ENCODE results near the gene PIK3CD. TPM values are rescaled to one million over a fixed set of nuclear protein-coding genes. Genes with fewer than 3 reads are reported as not detected.

The PIK3CD gene
- total and polyA plus RNA-seq, 2 of the 4 experiments (the other 2 are of a cell fraction), result 5.0 to 12.1 TPM

- no peak for TF ChIP-seq RCOR1 (IDR thresholded peaks at IDR 0.05; ENCODE audit: insufficient replicate concordance, low read length)
- no peak for TF ChIP-seq MXI1 (IDR thresholded peaks at IDR 0.05; ENCODE audit: borderline replicate concordance, low read depth, low read length)
- no peak for TF ChIP-seq CTCF (conservative IDR thresholded peaks at IDR 0.05; ENCODE audit: low read depth, low read length)
- H3K23ac ChIP-seq (ENCODE audit: low read depth, low read length), result no peak overlapping the region
- no peak overlapping the region for H4K5ac ChIP-seq (ENCODE audit: low read depth, low read length)
- in situ Hi-C loops (cut with MboI; ENCODE audit: low sequenced_read_pairs) (loop anchor here (5.0 kb wide), 1 partner anchor 234 kb away; no protein-coding TSS in a partner anchor), intact Hi-C loops (cut with micrococcal nuclease) (no loop called here), dilution Hi-C loops (cut with HindIII; ENCODE audit: low sequenced_read_pairs, unreplicated experiment) (no loop called here)
- H3K36me3 ChIP-seq (ENCODE audit: control insufficient read depth, insufficient read depth, low read length), result no peaks in the 10 kb centered on the region
- H3K4me3 ChIP-seq (ENCODE audit: insufficient read depth, low read depth, low read length), result no peak overlapping the region
- H3K79me1 ChIP-seq (ENCODE audit: low read depth in 1 of 2, low read length in 2 of 2), result no peaks in the 10 kb centered on the region
- no peak overlapping the region for H2BK20ac ChIP-seq (ENCODE audit: low read depth, low read length)
- H3K27me3 ChIP-seq (ENCODE audit: control insufficient read depth, insufficient read depth, low read length), result peaks cover 18% of the 10 kb centered on the region
- DNase-seq (no peak), ATAC-seq (ENCODE audit: low read depth) (no peak)
- H2BK5ac ChIP-seq (ENCODE audit: low read depth, low read length, poor library complexity, severe bottlenecking), result no peak overlapping the region
- WGBS, 2 experiments (ENCODE audit: extremely low coverage in 2 of 2, insufficient read length in 1 of 2), result 59% methylated on average over 3 of the region's 6 CpGs; no CpG with 5 or more reads in 1 of the 2 experiments
- H2AFZ ChIP-seq (replicated peaks; ENCODE audit: low read length, poor library complexity), result no peak overlapping the region
- H3K9me3 ChIP-seq (ENCODE audit: control insufficient read depth, insufficient read depth, low read length), result peaks cover 8% of the 10 kb centered on the region; the same call in 1 of the 2 replicates
- no peak overlapping the region for H3K9ac ChIP-seq (ENCODE audit: low read depth, low read length)
- H3K9me1 ChIP-seq (ENCODE audit: insufficient read depth, low read length), result no peaks in the 10 kb centered on the region
- ChIA-PET POLR2A (ENCODE audit: unreplicated experiment) (no interaction called here), CTCF (no interaction called here)
- no peak overlapping the region for H2AK9ac ChIP-seq (replicated peaks; ENCODE audit: low read depth, low read length, poor library complexity)
- no TSS peak for BruUV-seq (replicated peaks)
- H3K18ac ChIP-seq (ENCODE audit: low read depth, low read length), result no peak overlapping the region
- H2BK15ac ChIP-seq (ENCODE audit: low read depth, low read length), result no peak overlapping the region
- no peak overlapping the region for H4K8ac ChIP-seq (ENCODE audit: low read depth in 2 of 2, low read length in 2 of 2)
- no peak overlapping the region for H4K91ac ChIP-seq (ENCODE audit: insufficient read depth, low read depth, low read length)
- no peaks in the 10 kb centered on the region for H4K20me1 ChIP-seq (ENCODE audit: insufficient read depth, low read length)
- H3K56ac ChIP-seq (ENCODE audit: extremely low read depth, insufficient read depth, low read length), result no peak overlapping the region
- no peak overlapping the region for H3K14ac ChIP-seq (replicated peaks; ENCODE audit: low read depth, low read length)
- H3K4ac ChIP-seq (ENCODE audit: low read depth, low read length), result no peak overlapping the region
- no peak overlapping the region for H3K4me2 ChIP-seq (ENCODE audit: low read depth, low read length)
- no peak overlapping the region for H3K27ac ChIP-seq (ENCODE audit: insufficient read depth, low read length)
- H2BK120ac ChIP-seq (ENCODE audit: low read depth, low read length), result no peak overlapping the region
- no peak overlapping the region for H2AK5ac ChIP-seq (ENCODE audit: low read depth, low read length)
- H3K4me1 ChIP-seq (ENCODE audit: control insufficient read depth, insufficient read depth, low read length), result no peaks in the 10 kb centered on the region
Measured at GRCh38 chr1:9633493-9633892, 18.0 kb upstream of the PIK3CD start.

All from IMR-90 (cell line).